IPS-20b (cell line): ENCODE data around the gene RSL1D1.
A peak's percentile ranks its signal among the peaks of the same experiment; 100 is the strongest.

Experiments
- H3K27ac ChIP-seq: one replicate; pipeline ENCODE4 v1.5.1; 2013; ENCODE audit warnings: low read length
- H3K27me3 ChIP-seq: 2 replicates; pipeline ENCODE4 v1.6.1; 2013; ENCODE audit warnings: mild to moderate bottlenecking, low read length, inconsistent platforms; ENCODE audit not compliant: insufficient read depth
- H3K36me3 ChIP-seq: 2 replicates; pipeline ENCODE4 v1.6.1; 2013; ENCODE audit warnings: low read depth, mild to moderate bottlenecking, inconsistent platforms, low read length, moderate library complexity; ENCODE audit not compliant: insufficient read depth
- H3K4me1 ChIP-seq: 2 replicates; pipeline ENCODE4 v1.6.1; 2013; ENCODE audit warnings: mild to moderate bottlenecking, control low read depth, inconsistent platforms, low read length, moderate library complexity; ENCODE audit not compliant: insufficient read depth
- H3K4me3 ChIP-seq: 2 replicates; pipeline ENCODE4 v1.5.1; 2013; ENCODE audit warnings: mild to moderate bottlenecking, low read length, inconsistent platforms
- H3K9ac ChIP-seq: 2 replicates; pipeline ENCODE4 v1.6.1; 2013; ENCODE audit warnings: low read depth, mild to moderate bottlenecking, inconsistent platforms, low read length, moderate library complexity
- H3K9me3 ChIP-seq: 2 replicates; pipeline ENCODE4 v1.6.1; 2013; ENCODE audit warnings: mild to moderate bottlenecking, low read depth, low read length, inconsistent platforms; ENCODE audit not compliant: insufficient read depth

Gene RSL1D1

GRCh38 chr16:11851294-11852091 lies at the start of gene RSL1D1:
TSS of gene RSL1D1 (minus strand) at chr16:11851542. CDS start at chr16:11851512, 30 bp downstream.
- Histone ChIP-seq H3K9ac (peak within 1 kb of the TSS; percentile 98), H3K27ac (peak within 1 kb of the TSS; percentile 68), H3K4me1 (no peaks in the 10 kb centered on the region; the same call in 1 of the 2 replicates), H3K4me3 (peak within 1 kb of the TSS; percentile 98), H3K36me3 (peaks cover 39% of the 10 kb centered on the region), H3K9me3 (no peaks in the 10 kb centered on the region), H3K27me3 (no peaks in the 10 kb centered on the region)

DNA sequence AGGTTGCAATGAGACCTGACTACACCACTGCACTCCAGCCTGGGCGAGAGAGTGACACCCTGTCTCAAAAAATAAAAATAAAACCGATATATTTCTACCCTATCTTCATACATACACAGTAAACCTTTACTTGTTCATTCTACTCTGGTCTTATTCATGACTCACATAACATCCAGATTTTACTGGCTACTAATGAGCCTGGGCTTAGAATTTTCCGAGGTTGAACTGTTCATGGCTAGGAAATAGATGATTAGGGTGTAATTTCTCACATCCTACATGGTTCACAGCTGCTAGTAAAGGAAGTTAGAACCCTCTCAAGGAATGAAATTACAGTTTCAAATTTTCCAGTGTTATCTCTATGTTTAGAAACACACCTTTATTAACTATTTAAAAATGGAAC lies 49.7 kb upstream of the RSL1D1 start:
- Histone ChIP-seq H3K27ac (no peak overlapping the region), H3K4me1 (no peaks in the 10 kb centered on the region), H3K27me3 (no peaks in the 10 kb centered on the region), H3K36me3 (peaks cover 23% of the 10 kb centered on the region), H3K9ac (no peak overlapping the region), H3K9me3 (no peaks in the 10 kb centered on the region), H3K4me3 (no peak overlapping the region)

DNA sequence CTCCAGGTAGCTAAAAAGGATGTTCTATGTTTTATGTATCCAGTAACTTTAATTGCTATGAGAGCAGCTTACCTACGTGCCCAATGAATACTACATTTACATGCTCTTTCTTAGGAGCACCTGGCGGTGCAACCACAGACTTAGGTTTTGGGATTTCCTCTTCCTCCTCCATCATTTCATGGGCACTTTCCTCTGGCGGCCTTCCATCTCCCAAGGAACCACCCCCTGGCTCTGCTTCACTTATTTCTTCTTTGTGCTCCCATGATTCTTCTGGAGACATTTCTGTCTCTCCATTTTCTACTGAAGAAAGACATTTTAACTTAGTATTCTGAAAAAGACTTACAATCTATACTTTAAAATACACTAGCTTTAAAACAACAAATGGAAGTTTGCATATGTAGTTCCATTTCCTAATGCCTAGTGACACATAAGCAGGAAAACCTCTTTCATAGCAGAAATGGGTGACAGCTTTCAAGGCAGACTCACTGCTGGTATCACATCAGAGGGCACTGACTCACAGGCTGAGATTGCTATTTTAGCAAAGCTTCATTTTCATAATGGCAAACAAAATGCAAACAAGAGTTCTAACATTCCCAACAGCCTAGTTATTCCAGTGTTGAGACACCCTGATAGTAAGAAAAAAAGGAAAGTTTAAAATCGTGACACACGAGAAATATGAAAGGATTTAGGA lies 45.3 kb upstream of the RSL1D1 start:
- no peaks in the 10 kb centered on the region for H3K4me1 ChIP-seq
- no peak overlapping the region for H3K27ac ChIP-seq
- no peaks in the 10 kb centered on the region for H3K9me3 ChIP-seq
- no peak overlapping the region for H3K9ac ChIP-seq
- no peaks in the 10 kb centered on the region for H3K27me3 ChIP-seq
- peaks cover 57% of the 10 kb centered on the region for H3K36me3 ChIP-seq
- H3K4me3 ChIP-seq: no peak overlapping the region

GRCh38 chr16:11893571-11893970 lies 42.2 kb upstream of the RSL1D1 start:
- H3K4me1 ChIP-seq: no peaks in the 10 kb centered on the region
- no peak overlapping the region for H3K9ac ChIP-seq
- H3K9me3 ChIP-seq: no peaks in the 10 kb centered on the region
- no peak overlapping the region for H3K4me3 ChIP-seq
- H3K27me3 ChIP-seq: no peaks in the 10 kb centered on the region
- H3K36me3 ChIP-seq: peaks cover 72% of the 10 kb centered on the region
- no peak overlapping the region for H3K27ac ChIP-seq

- Histone ChIP-seq H3K27ac (no peak overlapping the region), H3K4me1 (no peaks in the 10 kb centered on the region), H3K9me3 (no peaks in the 10 kb centered on the region), H3K36me3 (peaks cover 72% of the 10 kb centered on the region), H3K27me3 (no peaks in the 10 kb centered on the region), H3K4me3 (no peak overlapping the region), H3K9ac (no peak overlapping the region)
Measured at GRCh38 chr16:11892761-11893160, 41.4 kb upstream of the RSL1D1 start.

GRCh38 chr16:11890231-11890965 lies 39.1 kb upstream of the RSL1D1 start:
- Histone ChIP-seq H3K36me3 (peaks cover 76% of the 10 kb centered on the region), H3K27ac (no peak overlapping the region), H3K27me3 (no peaks in the 10 kb centered on the region), H3K4me1 (no peaks in the 10 kb centered on the region), H3K4me3 (no peak overlapping the region), H3K9ac (no peak overlapping the region), H3K9me3 (no peaks in the 10 kb centered on the region)

DNA sequence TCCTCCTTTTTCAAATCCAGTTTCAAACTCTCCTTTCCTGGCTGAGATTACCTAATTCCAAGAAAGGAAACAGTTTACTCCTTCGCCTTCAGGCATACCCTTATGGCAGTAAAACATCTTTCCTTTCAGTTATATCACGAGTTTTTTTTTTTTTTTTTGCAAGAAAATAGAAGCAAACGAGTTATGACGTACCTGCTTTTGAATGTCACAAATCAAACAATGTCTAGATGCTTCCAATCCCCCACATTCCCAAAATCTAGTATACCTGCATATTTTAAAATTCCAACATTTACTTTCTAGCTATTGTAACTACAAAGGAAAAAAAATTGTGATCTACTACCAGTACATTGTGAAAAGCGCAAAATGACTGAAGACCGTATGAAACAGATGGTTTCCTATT lies 35.5 kb upstream of the RSL1D1 start:
- Histone ChIP-seq H3K4me1 (no peaks in the 10 kb centered on the region), H3K36me3 (peaks cover 79% of the 10 kb centered on the region), H3K27ac (no peak overlapping the region), H3K9ac (no peak overlapping the region), H3K9me3 (no peaks in the 10 kb centered on the region), H3K27me3 (no peaks in the 10 kb centered on the region), H3K4me3 (no peak overlapping the region)

DNA sequence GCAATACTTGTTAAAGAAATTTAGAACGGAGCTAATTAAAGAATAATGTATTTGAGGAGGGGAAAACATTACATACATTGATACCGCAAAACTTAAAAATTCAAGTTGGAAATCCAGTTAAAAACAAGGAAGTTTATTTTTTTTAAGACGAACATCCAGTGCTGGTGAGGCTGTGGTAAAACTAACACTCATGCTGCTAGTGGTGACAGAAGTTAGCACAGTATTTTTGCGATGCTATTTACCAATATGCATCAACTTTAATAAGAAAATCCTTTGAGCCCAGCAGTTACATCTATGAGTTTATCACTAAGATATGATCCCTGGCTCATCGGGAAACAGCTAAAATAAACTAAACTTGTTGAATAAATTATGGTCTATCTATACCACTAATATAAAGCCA lies 32.7 kb upstream of the RSL1D1 start:
- Histone ChIP-seq H3K27ac (no peak overlapping the region), H3K9me3 (no peaks in the 10 kb centered on the region), H3K4me1 (no peaks in the 10 kb centered on the region), H3K27me3 (no peaks in the 10 kb centered on the region), H3K9ac (no peak overlapping the region), H3K36me3 (peaks cover 94% of the 10 kb centered on the region), H3K4me3 (no peak overlapping the region)

DNA sequence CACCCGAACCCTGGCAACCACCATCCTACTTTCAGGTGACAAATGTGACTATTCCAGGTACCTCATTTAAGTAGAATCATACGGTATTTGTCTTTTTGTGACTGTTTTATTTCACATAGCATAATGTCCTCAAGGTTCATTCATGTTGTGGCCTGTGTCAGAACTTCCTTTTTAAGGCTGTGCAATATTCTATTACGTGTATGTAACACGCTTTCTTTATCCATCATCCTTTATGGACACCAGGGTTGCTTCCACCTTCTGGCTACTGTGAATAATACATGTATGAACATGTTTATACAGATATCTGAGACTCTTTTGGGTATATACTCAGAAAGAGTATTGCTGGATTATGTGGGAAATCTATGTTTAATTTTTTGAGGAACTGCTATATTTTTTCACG lies 28.7 kb upstream of the RSL1D1 start:
- Histone ChIP-seq H3K9me3 (no peaks in the 10 kb centered on the region), H3K36me3 (peaks cover 92% of the 10 kb centered on the region), H3K27ac (no peak overlapping the region), H3K27me3 (no peaks in the 10 kb centered on the region), H3K9ac (no peak overlapping the region), H3K4me3 (no peak overlapping the region), H3K4me1 (no peaks in the 10 kb centered on the region)

- peaks cover 93% of the 10 kb centered on the region for H3K36me3 ChIP-seq
Measured at GRCh38 chr16:11877374-11877773, 26.0 kb upstream of the RSL1D1 start.

GRCh38 chr16:11876306-11876705 lies 25.0 kb upstream of the RSL1D1 start:
- Histone ChIP-seq H3K27me3 (no peaks in the 10 kb centered on the region), H3K9me3 (no peaks in the 10 kb centered on the region), H3K4me3 (no peak overlapping the region), H3K27ac (no peak overlapping the region), H3K36me3 (peaks cover 91% of the 10 kb centered on the region), H3K4me1 (no peaks in the 10 kb centered on the region), H3K9ac (no peak overlapping the region)

More at GRCh38 chr16:11877374-11877773, 26.0 kb upstream of the RSL1D1 start:
- H3K4me1 ChIP-seq: no peaks in the 10 kb centered on the region
- H3K27me3 ChIP-seq: no peaks in the 10 kb centered on the region
- H3K27ac ChIP-seq: no peak overlapping the region
- H3K9me3 ChIP-seq: no peaks in the 10 kb centered on the region
- H3K4me3 ChIP-seq: no peak overlapping the region
- H3K9ac ChIP-seq: no peak overlapping the region
